ENCODE data around the gene ITGB1. TPM values are rescaled to one million over a fixed set of nuclear protein-coding genes. Genes with fewer than 3 reads are reported as not detected.
A peak's percentile ranks its signal among the peaks of the same experiment; 100 is the strongest.

Gene ITGB1
- total and polyA plus RNA-seq, 4 experiments from 2014 or later = 420 to 758 (median 535) TPM

DNA sequence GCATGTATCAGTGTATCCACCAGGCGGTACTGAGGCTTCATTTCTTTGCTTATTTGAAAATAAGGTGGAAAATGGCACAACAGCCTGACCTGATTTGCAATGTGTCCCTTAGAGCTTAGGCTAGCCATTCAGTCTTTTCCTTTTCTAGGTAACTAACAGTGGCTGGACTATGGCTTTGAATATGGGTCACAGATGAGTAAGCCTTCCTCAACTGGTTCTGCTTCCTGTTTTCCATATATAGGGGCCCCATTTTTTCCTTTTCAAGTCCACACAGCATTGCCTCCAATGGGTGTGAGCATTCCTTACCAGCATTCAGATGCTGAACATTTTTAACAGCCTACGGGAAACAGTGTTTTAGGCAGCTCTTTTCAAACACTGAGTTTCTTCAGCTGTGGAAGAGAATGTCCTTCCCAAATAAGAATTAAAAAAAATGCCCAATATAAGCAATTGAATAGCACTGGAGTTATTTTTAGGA lies 3.9 kb upstream of the ITGB1 start:
- H3K36me3 ChIP-seq (ENCODE audit: insufficient read depth, low read length) = no peaks in the 10 kb centered on the region
- Mint-ChIP-seq H3K9me3 (peaks cover 0 to 2% (median 0%) of the 10 kb centered on the region in 8 donors), H3K27ac (peak overlapping the region in 1 of 7 donors; percentile 10), H3K4me1 (peaks cover 21 to 38% (median 28%) of the 10 kb centered on the region in 4 donors), H3K36me3 (peaks cover 0 to 10% of the 10 kb centered on the region in 2 donors), H3K4me3 (no peak overlapping the region), H3K27me3 (no peaks in the 10 kb centered on the region)
- no peaks in the 10 kb centered on the region for H3K9me3 ChIP-seq (ENCODE audit: control insufficient read depth in 1 of 2, low read length in 2 of 2)
- ChIA-PET CTCF (ENCODE audit: partially characterized antibody) (no interaction called here), POLR2A (ENCODE audit: partially characterized antibody) (interaction anchor here (1.4 kb wide), 1 partner anchor 155 kb away, joined by 4 read pairs; no protein-coding TSS in a partner anchor)
- H3K4me1 ChIP-seq (ENCODE audit: insufficient read depth, low read length) = peaks cover 12% of the 10 kb centered on the region
- intact Hi-C loops (cut with micrococcal nuclease) = no loop called here
- H3K27me3 ChIP-seq (ENCODE audit: insufficient read depth, low read length) = no peaks in the 10 kb centered on the region
- no peak overlapping the region for H3K27ac ChIP-seq (ENCODE audit: low read depth, low read length)
- H3K4me3 ChIP-seq (ENCODE audit: low read length in 2 of 2) = no peak overlapping the region
- DNase-seq = no peak

DNA sequence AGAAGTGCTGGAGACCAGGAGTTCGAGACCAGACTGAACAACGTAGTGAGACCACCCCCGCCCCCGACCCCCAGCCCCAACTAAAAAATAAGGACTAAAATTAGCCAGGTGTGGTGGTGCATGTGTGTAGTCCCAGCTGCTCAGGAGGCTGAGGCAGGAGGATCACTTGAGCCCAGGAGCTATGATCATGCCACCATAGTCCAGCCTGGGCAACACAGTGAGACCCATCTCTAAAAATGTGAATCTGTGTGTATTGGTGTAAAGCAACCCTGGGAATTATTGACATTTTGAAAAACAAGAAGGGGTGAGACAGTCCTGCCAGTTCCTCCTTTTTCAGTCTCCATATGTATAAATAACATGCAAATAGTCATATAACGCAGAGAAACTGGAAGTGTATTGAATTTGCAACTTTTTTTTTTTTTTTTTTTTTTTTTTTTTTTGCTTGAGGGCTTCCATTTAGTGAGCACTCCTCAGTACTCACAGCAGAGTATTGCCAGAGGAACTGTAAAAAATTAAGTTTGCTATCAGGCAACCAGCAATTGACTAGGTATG lies 3.4 kb upstream of the ITGB1 start:
- H3K4me3 ChIP-seq (ENCODE audit: low read length in 2 of 2) = no peak overlapping the region
- H3K27ac ChIP-seq (ENCODE audit: low read depth, low read length) = no peak overlapping the region
- ChIA-PET CTCF (ENCODE audit: partially characterized antibody) (no interaction called here), POLR2A (ENCODE audit: partially characterized antibody) (interaction anchor here (1.4 kb wide), 1 partner anchor 155 kb away, joined by 4 read pairs; no protein-coding TSS in a partner anchor)
- peaks cover 17% of the 10 kb centered on the region for H3K4me1 ChIP-seq (ENCODE audit: insufficient read depth, low read length)
- H3K27me3 ChIP-seq (ENCODE audit: insufficient read depth, low read length) = no peaks in the 10 kb centered on the region
- intact Hi-C loops (cut with micrococcal nuclease) = no loop called here
- peaks cover 21 to 38% (median 28%) of the 10 kb centered on the region in 4 donors for H3K4me1 Mint-ChIP-seq
- DNase-seq = no peak
- H3K9me3 Mint-ChIP-seq = peaks cover 0 to 2% (median 0%) of the 10 kb centered on the region in 8 donors
- H3K36me3 ChIP-seq (ENCODE audit: insufficient read depth, low read length) = no peaks in the 10 kb centered on the region
- peak overlapping the region in 1 of 7 donors; percentile 10 for H3K27ac Mint-ChIP-seq
- H3K9me3 ChIP-seq (ENCODE audit: control insufficient read depth in 1 of 2, low read length in 2 of 2) = no peaks in the 10 kb centered on the region
- no peaks in the 10 kb centered on the region for H3K27me3 Mint-ChIP-seq
- H3K4me3 Mint-ChIP-seq = peak overlapping the region in 1 of 8 donors; percentile 8
- H3K36me3 Mint-ChIP-seq = peaks cover 0 to 10% of the 10 kb centered on the region in 2 donors

DNA sequence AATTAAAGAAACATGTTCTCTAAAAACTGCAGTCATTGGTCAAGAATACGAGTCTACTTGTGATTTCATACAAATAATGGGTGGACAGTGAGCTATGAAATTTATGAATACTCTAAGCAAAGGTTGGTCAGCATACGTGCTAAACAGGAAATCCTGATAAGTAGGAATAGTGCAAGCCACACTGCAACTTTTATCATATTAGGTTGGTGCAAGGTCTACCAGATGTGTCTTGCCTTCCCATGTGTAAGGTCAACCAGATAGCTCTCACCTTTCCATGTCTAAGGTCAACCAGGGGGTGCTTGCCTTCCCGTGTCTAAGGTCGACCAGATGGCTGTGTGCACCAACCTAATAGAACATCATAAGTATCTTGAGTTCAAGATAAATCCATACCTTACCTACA lies 2.0 kb upstream of the ITGB1 start:
- Mint-ChIP-seq H3K27ac (peak overlapping the region; percentile 7 to 92 (median 43)), H3K4me3 (peak overlapping the region in 7 of 8 donors; percentile 3 to 89 (median 21)), H3K9me3 (no peaks in the 10 kb centered on the region), H3K36me3 (peaks cover 9 to 20% of the 10 kb centered on the region in 2 donors), H3K4me1 (peaks cover 28 to 45% (median 33%) of the 10 kb centered on the region in 4 donors), H3K27me3 (no peaks in the 10 kb centered on the region)
- POLR2A ChIA-PET (ENCODE audit: partially characterized antibody) = interaction anchor here (1.1 to 10.4 kb wide), 4 partner anchors 22 to 167 kb away, joined by 3 to 131 read pairs (median 5); no protein-coding TSS in a partner anchor
- intact Hi-C loops (cut with micrococcal nuclease) = no loop called here
- Histone ChIP-seq H3K27ac (ENCODE audit: low read depth, low read length) (no peak overlapping the region), H3K4me3 (ENCODE audit: low read length in 2 of 2) (no peak overlapping the region), H3K27me3 (ENCODE audit: insufficient read depth, low read length) (no peaks in the 10 kb centered on the region), H3K36me3 (ENCODE audit: insufficient read depth, low read length) (no peaks in the 10 kb centered on the region), H3K4me1 (ENCODE audit: insufficient read depth, low read length) (peaks cover 18% of the 10 kb centered on the region), H3K9me3 (ENCODE audit: control insufficient read depth in 1 of 2, low read length in 2 of 2) (no peaks in the 10 kb centered on the region)
- CTCF ChIA-PET (ENCODE audit: partially characterized antibody) = interaction anchor here (1.3 to 1.8 kb wide), 3 partner anchors 19 to 49 kb away, joined by 3 to 6 read pairs (median 4); no protein-coding TSS in a partner anchor
- DNase-seq = no peak

DNA sequence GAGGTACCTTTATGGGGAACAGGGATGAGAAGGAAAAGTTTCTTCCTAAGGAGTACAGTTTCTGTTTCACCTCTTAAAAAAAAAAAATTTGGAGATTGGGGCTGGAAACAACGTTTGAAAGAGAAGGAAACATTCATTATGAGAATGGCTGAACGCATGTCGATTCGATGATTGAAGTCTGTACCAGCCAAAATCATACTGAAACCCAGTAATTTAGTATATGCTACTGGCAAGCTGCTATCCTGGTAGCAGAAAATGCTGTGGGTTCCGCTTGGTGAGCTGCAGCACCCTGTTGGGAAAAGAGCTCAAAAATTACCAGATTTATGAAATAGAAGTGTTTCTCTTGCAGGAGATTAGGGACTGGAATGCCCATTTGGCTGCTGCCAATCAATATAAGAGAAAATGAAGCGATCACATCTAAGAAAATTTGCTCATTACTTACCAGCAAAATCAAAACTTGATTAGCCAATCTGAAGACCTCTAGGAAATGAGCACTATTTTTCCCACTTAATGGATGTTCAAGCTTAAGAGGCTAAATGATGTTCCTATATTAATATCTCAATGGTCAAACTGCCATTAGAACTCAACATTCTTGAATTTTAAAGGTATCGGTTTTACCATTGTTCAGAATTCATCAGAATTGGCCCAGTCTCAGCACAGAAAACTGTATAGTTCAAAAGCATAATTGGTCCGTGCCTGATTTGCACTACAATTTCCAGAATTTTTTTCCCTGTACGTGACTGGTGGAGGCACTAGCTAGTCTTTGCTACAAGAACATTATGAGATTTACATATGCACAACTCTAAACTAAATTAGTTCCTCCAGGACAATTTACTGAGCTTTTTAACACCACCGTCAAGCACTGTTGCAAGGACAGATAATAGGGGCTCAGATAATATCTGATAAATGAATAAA lies 1.2 kb upstream of the ITGB1 start:
- no peaks in the 10 kb centered on the region for H3K27me3 Mint-ChIP-seq
- H3K4me3 ChIP-seq (ENCODE audit: low read length in 2 of 2) = peak overlapping the region; percentile 76 to 88
- intact Hi-C loops (cut with micrococcal nuclease) = loop anchor here (2.0 to 5.0 kb wide), 3 partner anchors 50 to 193 kb away; no protein-coding TSS in a partner anchor
- peaks cover 14 to 25% of the 10 kb centered on the region in 2 donors for H3K36me3 Mint-ChIP-seq
- peak overlapping the region; percentile 90 to 96 (median 93) for H3K27ac Mint-ChIP-seq
- H3K4me3 Mint-ChIP-seq = peak overlapping the region; percentile 87 to 95 (median 90)
- H3K9me3 ChIP-seq (ENCODE audit: control insufficient read depth in 1 of 2, low read length in 2 of 2) = no peaks in the 10 kb centered on the region
- no peaks in the 10 kb centered on the region for H3K36me3 ChIP-seq (ENCODE audit: insufficient read depth, low read length)
- H3K9me3 Mint-ChIP-seq = no peaks in the 10 kb centered on the region
- ChIA-PET CTCF (ENCODE audit: partially characterized antibody) (interaction anchor here (0.6 to 1.8 kb wide), 6 partner anchors 20 to 157 kb away, joined by 3 to 6 read pairs (median 4); no protein-coding TSS in a partner anchor), POLR2A (ENCODE audit: partially characterized antibody) (interaction anchor here (0.9 to 10.4 kb wide), 9 partner anchors 12 to 499 kb away, joined by 3 to 131 read pairs (median 3); no protein-coding TSS in a partner anchor)
- H3K4me1 Mint-ChIP-seq = peaks cover 33 to 52% (median 40%) of the 10 kb centered on the region in 4 donors
- H3K27ac ChIP-seq (ENCODE audit: low read depth, low read length) = peak overlapping the region; percentile 69
- no peak for DNase-seq
- H3K4me1 ChIP-seq (ENCODE audit: insufficient read depth, low read length) = peaks cover 26% of the 10 kb centered on the region
- no peaks in the 10 kb centered on the region for H3K27me3 ChIP-seq (ENCODE audit: insufficient read depth, low read length)

DNA sequence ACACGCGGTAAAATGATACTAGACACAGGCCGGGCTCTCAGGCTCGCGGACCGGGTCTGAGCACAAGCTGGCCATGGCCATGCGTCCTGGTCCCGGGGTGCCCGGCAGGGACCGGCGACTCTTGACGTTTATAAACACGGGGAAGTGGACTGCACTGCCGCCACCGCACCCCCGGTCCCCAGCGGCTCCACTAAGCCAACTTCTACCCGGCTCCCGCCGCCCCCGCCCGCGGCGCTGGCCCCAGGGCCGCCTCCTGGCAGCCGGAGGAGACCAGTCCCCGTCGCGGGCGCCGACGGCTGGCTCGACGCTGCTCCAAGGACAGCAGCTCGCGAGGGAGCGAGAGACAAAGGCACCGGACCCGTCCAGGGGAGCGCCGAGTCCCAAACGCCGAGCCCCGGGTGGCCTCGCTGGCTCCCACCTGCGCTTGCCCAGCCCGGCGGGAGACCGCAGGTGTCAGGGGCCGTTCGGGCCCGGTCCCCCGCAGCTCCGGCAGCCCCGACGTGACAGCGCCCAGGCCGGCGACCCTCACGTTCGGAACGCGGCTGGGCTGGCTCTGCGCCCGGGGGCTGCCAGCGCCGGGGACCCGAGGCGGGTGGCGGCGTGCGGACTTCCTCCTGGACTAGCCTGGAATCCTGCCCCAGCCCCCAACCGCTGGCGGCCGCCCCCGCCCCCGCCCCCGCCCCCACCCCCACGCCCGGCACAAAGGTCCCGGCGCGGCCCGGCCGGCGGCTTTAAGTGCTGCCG lies 517 bp downstream of the ITGB1 start:
- Histone ChIP-seq H3K27ac (ENCODE audit: low read depth, low read length) (peak overlapping the region; percentile 69), H3K9me3 (ENCODE audit: control insufficient read depth in 1 of 2, low read length in 2 of 2) (no peaks in the 10 kb centered on the region), H3K27me3 (ENCODE audit: insufficient read depth, low read length) (no peaks in the 10 kb centered on the region), H3K4me1 (ENCODE audit: insufficient read depth, low read length) (peaks cover 43% of the 10 kb centered on the region), H3K4me3 (ENCODE audit: low read length in 2 of 2) (peak overlapping the region; percentile 37 to 80), H3K36me3 (ENCODE audit: insufficient read depth, low read length) (no peaks in the 10 kb centered on the region)
- Mint-ChIP-seq H3K9me3 (no peaks in the 10 kb centered on the region), H3K36me3 (peaks cover 20 to 43% of the 10 kb centered on the region in 2 donors), H3K4me3 (peak overlapping the region; percentile 85 to 96 (median 89)), H3K4me1 (peaks cover 49 to 66% (median 54%) of the 10 kb centered on the region in 4 donors), H3K27me3 (no peaks in the 10 kb centered on the region), H3K27ac (peak overlapping the region; percentile 65 to 94 (median 91))
- DNase-seq = peak in 3 of 5 donors; percentile 28 to 50 (median 35)
- intact Hi-C loops (cut with micrococcal nuclease) = loop anchor here (1.0 to 5.0 kb wide), 6 partner anchors 9 to 579 kb away; no protein-coding TSS in a partner anchor
- POLR2A ChIA-PET (ENCODE audit: partially characterized antibody) = interaction anchor here (0.9 to 10.4 kb wide), 24 partner anchors 10 to 613 kb away, joined by 3 to 131 read pairs (median 6); partner anchors contain the start of gene EPC1
- CTCF ChIA-PET (ENCODE audit: partially characterized antibody) = interaction anchor here (1.1 to 5.3 kb wide), 6 partner anchors 10 to 201 kb away, joined by 3 to 25 read pairs (median 4); no protein-coding TSS in a partner anchor

All from CD4-positive, alpha-beta memory T cell (primary cell).